ENCODE results near the gene EMX2. TPM values are rescaled to one million over a fixed set of nuclear protein-coding genes. Genes with fewer than 3 reads are reported as not detected.
"Not testable (repeated sequence)": the region's sequence is repeated elsewhere in the genome, so short reads cannot be mapped to it uniquely, and the experiment has no call there.

EMX2 gene
- 3.2 TPM in 1 of 2 replicates, not detected in the other for total RNA-seq (2014; rRNA removed; shearing (Covaris generic); ENCODE audit: low replicate concordance)

DNA sequence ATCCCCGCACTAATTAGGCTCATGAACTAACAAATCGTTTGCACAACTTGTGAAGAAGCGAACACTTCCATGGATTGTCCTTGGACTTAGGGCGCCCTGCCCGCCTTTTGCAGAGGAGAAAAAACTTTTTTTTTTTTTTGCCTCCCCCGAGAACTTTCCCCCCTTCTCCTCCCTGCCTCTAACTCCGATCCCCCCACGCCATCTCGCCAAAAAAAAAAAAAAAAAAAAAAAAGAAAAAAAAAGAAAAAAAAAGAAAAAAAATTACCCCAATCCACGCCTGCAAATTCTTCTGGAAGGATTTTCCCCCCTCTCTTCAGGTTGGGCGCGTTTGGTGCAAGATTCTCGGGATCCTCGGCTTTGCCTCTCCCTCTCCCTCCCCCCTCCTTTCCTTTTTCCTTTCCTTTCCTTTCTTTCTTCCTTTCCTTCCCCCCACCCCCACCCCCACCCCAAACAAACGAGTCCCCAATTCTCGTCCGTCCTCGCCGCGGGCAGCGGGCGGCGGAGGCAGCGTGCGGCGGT is at the start of gene EMX2:
EMX2 (plus strand) TSS at position 41 of the 519 bp plus-strand sequence. CDS start 522 bp downstream, outside the sequence.
- no peak for DNase-seq (ENCODE audit: low read depth)
- in situ Hi-C loops (cut with HindIII; ENCODE audit: low pct_unique_long_range_greater_than_20kb, low sequenced_read_pairs) = no loop called here

DNA sequence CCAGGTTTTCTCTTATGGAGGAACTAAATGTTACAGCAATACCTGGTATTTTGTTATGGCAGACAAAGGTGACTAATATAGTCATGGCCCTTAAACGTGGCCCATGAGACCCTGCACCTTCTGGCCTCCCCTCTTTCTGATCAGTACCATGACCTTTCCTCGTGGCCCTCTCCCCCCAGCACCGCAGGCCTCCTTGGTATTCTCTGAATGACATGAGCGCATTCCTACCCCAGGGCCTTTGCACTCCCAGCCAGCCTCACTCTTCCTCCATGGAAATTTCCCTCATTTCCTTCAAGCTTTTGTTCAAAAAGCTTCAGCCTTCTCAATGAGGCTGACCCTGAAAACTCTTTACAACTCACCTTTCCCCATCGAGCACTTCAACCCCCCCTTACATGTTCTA is 46.5 kb upstream of the EMX2 start:
- in situ Hi-C loops (cut with HindIII; ENCODE audit: low pct_unique_long_range_greater_than_20kb, low sequenced_read_pairs) = no loop called here
- no peak for DNase-seq (ENCODE audit: low read depth)

DNA sequence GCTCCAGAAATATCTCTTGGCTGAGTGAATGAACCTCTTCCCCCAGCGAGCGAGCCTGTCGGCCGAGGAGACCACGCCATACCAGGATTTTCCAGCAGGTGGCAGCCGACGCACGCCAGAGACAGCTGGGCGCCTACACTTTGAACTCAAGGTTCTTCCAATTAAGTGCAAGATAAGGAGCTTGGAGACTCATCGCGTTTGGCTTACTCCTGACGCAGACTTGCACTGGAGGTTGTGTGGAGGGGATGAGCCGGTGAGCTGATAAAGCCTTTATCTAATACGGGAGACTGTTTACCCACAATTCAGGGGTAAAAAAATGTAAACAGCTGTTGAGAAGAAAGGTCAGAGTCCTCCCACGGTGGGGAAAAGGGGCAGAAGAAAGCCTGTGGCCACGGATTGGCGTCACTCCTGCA is 45.9 kb upstream of the EMX2 start:
- in situ Hi-C loops (cut with HindIII; ENCODE audit: low pct_unique_long_range_greater_than_20kb, low sequenced_read_pairs) = no loop called here

DNA sequence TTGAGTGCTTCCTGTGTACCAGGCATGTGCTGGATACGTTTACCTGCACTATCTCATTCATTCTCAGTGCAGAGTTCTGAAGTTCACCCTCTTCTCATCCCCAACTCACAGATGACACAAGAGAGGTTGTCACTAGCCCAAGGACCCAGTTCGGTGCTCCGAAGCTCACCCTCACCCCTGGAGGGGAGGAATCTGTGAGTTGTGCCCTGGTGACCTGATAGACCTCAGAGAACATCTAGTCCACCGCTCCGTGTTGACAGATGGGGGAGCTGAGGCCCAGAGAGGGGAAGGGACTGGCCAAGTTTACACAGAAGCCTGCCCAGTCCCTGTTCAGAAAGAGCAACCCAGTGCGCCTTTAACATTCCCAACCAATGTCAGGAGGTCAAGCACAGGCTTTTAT is 44.8 kb upstream of the EMX2 start:
- in situ Hi-C loops (cut with HindIII; ENCODE audit: low pct_unique_long_range_greater_than_20kb, low sequenced_read_pairs) = no loop called here
- no peak for DNase-seq (ENCODE audit: low read depth)

More for the DNA sequence above, 45.9 kb upstream of the EMX2 start:
- DNase-seq (ENCODE audit: low read depth) = peak; percentile 81

DNA sequence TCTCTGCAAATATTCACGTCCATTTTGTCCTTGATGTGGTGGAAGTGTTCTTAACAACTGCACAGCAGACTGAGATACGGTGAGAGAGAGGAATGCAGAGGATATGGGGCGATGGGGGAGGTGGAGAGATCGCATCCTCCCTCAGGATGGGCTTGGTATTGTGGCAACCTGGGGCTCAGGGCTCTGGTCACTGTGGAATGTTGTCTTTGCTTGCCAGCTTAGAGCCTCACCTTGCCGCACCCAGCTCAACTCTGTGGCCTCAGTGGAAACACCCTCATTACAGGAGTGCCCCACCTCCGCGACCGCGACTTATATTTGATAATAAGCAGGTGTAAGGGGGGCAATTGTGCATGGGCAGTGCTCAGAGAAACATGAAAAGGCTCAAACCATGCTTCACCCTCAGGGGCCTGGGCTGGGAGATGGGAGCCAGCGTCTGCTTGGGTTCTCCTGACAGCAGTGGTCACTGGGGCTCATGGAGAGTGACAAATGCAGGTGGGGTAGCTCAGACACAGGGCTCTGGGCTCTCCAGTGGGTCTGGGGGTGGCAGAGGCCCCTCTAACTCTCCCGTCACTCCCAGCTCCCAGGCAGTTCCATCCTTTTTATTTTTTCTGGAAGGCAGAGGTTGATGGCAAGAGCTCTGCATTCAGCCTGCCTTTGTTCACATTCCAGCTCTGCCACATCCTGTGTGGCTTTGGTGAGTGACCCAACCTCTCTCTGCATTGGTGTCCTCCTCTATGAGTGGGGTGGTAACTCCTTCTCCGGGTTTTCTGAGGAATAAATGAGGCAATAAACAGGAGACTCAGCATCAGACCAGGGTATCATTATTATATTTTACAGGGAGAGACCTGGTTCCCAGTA is 43.1 kb upstream of the EMX2 start:
- in situ Hi-C loops (cut with HindIII; ENCODE audit: low pct_unique_long_range_greater_than_20kb, low sequenced_read_pairs) = no loop called here
- DNase-seq (ENCODE audit: low read depth) = no peak

DNA sequence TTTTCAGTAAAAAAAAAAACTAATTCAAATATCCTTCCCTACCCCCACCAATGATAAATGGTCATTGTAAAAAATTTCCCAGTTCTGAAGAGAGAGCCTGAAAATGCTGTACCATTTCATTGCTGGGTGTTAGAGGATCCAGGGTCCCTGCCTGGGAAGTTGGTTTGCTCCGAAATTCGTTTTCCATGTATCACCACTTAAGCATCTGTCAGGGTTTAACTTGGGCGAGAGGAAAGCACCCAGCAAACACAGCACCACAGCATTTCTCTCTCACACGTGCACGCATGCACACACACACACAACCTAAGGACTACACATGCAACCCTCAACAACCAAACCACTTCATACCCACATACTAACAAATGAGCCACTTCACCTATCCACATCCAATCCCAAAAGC is 42.1 kb upstream of the EMX2 start:
- in situ Hi-C loops (cut with HindIII; ENCODE audit: low pct_unique_long_range_greater_than_20kb, low sequenced_read_pairs) = no loop called here
- no peak for DNase-seq (ENCODE audit: low read depth)

DNA sequence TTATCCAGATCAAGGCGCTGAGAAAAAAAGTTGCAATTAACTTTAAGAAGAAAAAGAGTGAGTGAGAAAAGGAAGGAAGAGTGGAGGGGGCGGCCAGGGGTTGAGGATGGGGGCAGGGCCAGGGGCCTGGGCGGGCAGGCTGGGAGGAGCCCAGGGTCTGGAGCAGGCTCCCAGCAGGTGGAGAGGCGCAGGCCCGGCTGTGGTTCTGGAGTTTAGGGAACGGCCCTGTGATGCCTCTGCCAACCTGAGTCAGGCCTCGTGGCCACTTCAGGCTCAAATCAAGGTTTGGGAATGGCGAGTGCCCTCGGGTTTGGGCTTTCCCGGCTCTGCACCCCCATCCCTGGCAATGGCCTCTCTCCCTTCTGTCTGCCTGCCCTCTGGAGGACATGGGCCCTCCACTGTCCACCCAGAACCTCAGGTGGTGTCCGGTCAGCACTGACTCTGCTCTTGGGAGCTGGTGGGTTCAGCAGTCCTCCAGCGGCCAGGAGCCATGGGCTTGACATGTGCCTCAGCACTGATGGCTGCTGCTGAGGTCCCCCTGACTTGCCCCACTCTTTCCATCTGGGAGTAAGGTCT is 41.0 kb upstream of the EMX2 start:
- no peak for DNase-seq (ENCODE audit: low read depth)
- in situ Hi-C loops (cut with HindIII; ENCODE audit: low pct_unique_long_range_greater_than_20kb, low sequenced_read_pairs) = no loop called here

DNA sequence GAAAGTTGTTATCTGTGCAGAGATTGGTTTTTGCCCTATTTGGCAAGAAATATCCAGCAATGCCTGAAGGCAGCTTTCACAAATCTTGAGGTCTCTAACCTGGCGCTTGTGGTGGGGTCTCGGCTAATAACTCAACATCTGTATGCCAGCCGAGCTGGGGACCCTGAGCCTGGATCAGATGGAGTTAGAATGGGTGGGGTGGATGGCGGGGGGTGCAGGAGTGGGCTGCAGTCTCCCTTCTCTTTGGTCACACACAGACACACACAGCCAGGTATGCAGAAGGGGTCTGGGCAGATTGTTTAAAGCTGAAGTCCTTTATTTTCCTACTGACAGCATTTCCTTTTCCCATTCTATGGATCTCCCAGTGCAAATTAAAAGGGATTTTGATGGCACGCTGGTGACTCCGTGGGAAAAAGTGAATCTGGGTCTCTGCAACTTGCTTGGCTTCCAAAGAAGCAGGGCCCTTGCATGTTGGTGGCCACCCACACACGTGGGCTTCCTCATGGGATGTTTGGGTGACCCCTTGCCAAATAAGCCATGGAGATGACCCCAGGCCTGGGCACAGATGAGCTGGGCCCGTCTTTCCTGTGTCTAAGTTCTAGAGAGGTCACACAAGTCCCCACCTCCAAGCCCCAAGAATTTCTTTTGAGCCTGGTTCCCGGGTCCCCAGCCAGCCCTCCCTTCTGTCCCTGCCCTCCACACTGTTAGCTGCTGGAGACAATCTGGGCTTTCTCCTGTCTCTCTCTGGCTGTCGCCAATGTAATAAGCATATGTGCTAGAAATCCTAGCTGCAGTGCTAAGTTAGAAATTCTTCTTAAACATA is 39.9 kb upstream of the EMX2 start:
- in situ Hi-C loops (cut with HindIII; ENCODE audit: low pct_unique_long_range_greater_than_20kb, low sequenced_read_pairs) = no loop called here
- DNase-seq (ENCODE audit: low read depth) = no peak

DNA sequence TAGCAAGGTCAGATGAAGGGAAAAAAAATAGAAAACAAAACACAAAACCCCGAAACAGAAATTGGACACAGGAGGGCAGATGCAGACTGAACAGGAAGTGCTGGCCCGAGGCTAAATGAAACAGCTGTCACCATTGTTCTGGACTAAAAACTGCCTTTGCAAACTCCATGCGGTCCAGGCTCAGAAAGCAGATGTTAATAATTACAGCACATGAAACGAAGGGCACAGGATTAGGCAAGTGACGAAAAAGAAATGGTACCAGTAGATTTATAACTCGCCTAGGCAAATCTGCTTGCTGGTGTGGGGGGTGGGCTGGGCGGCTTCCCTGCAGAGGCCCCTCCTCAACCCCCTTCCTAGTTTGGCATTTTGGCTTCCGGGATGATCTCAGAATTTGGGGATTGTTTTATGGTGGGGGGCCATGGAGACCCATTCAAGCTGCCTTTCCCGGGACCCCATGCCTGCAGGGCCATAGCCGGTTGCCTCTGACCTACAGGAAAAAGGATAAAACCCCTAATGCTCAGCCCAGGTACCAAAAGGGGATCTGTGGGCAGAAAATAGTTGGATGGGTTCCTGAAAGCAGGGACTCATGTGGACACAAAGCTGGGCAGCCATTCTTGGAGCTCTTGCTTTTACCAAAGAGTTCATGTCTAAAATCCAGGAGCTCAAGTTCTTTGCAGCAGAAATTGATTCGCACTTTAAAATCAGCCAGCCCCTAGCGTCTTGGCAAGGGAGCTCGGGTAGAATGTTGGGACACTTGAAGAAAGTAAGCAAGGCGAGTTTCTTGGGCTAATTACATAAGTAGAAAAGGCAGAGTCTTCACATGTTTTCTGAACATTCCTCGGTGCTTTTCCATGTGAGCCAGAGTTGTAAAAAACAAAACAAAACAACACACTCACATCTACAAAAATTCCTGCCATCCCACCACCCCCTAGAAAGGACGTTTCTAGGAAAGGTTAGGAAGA is 39.0 kb upstream of the EMX2 start:
- DNase-seq (ENCODE audit: low read depth) = no peak
- in situ Hi-C loops (cut with HindIII; ENCODE audit: low pct_unique_long_range_greater_than_20kb, low sequenced_read_pairs) = no loop called here

DNA sequence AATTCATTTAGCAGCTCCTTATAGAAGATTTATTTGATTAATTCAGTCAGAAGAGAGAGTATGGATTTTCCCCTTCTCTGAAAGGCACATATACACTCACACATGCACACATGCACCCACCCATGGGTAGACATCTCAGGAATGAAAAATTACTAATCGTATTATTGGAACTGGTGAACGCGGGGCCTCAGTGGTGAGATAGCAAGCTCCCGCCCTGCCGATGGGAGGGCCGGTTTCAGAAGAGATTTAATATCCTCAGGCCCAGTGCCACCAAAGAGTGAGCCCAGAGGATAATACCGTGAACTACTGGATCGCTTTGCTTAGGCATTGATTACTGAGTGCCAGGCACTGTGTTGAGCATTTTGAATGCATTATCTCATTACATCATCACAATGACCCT is 38.0 kb upstream of the EMX2 start:
- no peak for DNase-seq (ENCODE audit: low read depth)
- in situ Hi-C loops (cut with HindIII; ENCODE audit: low pct_unique_long_range_greater_than_20kb, low sequenced_read_pairs) = no loop called here

DNA sequence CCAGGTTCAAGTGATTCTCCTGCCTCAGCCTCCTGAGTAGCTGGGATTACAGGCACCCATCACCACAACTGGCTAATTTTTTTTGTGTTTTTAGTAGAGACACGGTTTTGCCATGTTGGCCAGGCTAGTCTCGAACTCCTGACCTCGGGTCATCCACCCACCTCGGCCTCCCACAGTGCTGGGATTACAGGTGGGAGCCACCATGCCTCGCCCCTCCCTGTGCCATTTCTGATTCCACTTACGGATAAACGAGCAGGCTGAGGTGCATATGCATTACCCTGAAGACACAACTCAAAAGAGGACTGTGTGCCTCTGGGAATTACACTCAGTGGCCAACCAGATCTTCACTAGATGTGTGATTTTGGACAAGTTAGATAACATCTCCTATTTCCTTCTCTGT is 35.5 kb upstream of the EMX2 start:
- DNase-seq (ENCODE audit: low read depth); in situ Hi-C loops (cut with HindIII; ENCODE audit: low pct_unique_long_range_greater_than_20kb, low sequenced_read_pairs): not testable (repeated sequence)

DNA sequence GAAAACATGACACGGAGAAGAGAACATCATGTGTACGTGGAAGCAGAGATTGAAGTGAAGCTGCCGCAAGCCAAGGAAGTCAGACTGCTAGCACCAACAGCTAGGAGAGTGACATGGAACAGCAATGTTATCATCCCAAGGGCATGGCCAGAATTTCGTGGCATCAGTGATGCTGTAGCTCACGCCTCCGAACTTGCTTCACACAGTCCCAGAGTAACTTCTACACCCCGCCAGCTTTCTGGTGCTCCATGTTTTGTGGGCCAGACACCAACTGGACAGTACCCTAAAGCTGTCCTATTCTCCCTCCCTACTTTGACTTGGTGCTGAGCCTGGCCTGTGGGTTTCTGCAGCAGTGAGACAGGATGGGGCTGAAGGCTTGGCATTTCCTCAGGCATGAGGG is 33.0 kb upstream of the EMX2 start:
- no peak for DNase-seq (ENCODE audit: low read depth)
- in situ Hi-C loops (cut with HindIII; ENCODE audit: low pct_unique_long_range_greater_than_20kb, low sequenced_read_pairs) = no loop called here

DNA sequence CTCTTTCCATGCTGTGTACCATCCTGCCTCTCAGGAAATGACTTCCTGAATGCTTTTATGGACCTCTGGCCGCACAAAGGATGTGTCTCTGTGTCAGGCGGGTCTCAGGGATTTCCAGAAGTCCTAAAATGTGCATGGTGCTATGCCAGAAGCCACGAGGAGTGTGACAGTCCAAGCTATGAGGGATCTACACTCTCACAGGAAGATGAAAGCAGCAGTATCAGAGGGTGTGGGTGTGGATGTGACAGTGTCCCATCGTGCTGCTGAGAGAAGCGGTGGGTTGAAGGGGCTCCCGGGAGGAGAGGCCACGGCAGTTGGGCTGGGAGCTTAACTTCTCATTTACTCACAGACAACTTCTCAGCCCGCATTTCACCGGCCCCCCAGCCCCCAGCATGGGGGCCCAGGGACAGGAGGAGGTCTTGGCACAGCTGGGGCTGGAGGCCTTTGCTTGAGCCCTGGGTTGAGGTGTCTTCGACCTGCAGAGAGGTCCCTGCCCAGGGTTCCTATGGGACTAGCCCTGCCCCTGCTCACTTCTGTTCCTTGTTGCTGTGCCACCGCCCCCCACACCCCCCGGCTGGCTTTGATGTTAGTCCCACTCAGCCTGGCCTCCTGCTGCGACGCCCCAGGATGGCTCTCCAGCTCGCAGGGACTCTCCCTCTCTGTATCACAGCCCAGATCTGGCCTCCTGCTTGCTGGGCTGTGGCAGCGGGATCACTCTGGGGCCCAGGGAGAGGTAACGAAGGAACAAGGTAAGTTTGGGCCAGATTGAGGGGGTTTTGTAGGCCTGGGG is 30.8 kb upstream of the EMX2 start:
- no peak for DNase-seq (ENCODE audit: low read depth)
- in situ Hi-C loops (cut with HindIII; ENCODE audit: low pct_unique_long_range_greater_than_20kb, low sequenced_read_pairs) = no loop called here

DNA sequence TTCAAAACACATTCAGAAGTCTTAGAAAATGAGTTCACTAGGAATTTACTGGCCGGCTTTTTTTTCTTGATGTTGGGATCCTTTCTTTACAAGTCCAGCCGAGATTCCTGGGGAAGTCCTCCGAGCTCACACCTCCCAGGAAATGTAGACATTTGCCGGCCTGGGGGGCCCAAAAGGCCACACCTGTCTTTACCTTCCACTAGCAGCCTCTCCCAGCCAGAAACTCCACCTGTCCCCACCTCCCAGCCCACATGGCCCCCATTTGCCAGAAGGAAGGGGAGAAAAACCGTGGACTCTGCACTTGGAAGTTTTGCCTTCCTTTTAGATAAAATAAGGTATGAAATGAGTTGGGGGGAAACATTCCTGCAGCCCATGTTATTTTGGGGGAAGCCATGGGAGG is 27.6 kb upstream of the EMX2 start:
- in situ Hi-C loops (cut with HindIII; ENCODE audit: low pct_unique_long_range_greater_than_20kb, low sequenced_read_pairs) = no loop called here
- no peak for DNase-seq (ENCODE audit: low read depth)

DNA sequence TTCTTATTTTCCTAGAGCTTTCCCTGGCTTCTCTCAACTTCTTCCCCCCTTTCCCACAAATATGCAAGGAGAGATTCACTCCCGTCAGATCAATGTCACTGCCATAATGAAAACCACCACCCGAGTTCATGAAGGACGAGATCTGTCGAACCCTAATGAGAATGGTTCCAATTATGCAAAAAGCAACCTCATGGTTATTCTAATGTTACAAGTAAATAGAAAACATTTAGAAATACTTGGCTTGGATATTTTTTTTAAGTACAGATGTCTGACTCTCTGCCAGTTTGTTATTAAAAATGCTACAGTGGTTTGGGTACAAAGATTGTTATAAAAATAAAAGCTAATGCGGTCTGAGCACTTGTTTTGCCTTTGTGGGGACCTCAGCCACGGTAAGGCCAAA is 25.9 kb upstream of the EMX2 start:
- no peak for DNase-seq (ENCODE audit: low read depth)
- in situ Hi-C loops (cut with HindIII; ENCODE audit: low pct_unique_long_range_greater_than_20kb, low sequenced_read_pairs) = no loop called here

DNA sequence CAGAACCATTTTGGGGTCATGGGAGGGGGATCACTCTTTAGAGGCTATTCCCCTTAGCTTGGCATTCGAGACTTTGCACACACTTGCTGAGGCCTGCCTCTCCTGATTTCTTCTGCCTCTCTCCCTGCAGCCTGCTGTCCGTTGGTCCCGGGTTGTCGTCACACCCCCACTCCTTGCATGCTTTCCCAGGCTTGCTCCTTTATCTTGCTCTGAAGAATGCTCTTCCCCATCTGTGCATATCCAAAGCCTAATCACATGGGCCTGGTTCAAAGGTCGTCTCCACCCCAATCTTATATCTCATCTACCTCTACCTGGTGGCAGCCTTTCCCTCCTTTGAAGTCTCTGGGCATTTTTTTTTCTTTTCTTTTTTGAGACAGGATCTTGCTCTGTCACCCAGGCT is 24.3 kb upstream of the EMX2 start:
- no peak for DNase-seq (ENCODE audit: low read depth)
- in situ Hi-C loops (cut with HindIII; ENCODE audit: low pct_unique_long_range_greater_than_20kb, low sequenced_read_pairs) = no loop called here

DNA sequence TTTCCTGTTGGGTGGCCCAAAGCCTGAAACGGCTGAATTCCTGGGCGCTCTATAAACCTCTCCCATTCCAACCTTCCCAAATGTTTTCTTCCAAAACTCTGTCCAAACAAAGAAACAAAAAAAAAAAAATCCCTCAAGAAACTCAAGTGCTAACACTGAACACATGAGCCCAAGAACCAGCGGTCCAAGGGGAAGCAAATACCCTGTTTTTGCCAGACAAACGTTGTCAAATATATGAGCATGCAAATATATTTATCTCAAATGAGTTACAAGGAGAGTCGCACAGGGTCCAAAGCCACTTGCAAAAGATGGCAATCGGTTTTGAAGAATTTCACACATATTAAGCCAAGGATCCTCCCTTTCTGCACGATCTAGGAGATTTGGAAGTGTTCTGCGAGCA is 23.3 kb upstream of the EMX2 start:
- in situ Hi-C loops (cut with HindIII; ENCODE audit: low pct_unique_long_range_greater_than_20kb, low sequenced_read_pairs) = no loop called here
- DNase-seq (ENCODE audit: low read depth) = no peak
